ENCODE measurements around the gene OR52N5.

- TF ChIP-seq ZNF384 (IDR thresholded peaks at IDR 0.05; ENCODE audit: low read depth, low read length), result no peak
- TF ChIP-seq U2AF2 (optimal IDR thresholded peaks at IDR 0.05; ENCODE audit: low read depth, low read length), result no peak
- no peak for TF ChIP-seq GTF2E2 (tag; IDR thresholded peaks at IDR 0.05)
- TF ChIP-seq CTCF (IDR thresholded peaks at IDR 0.05 in 2 of 3, conservative IDR thresholded peaks at IDR 0.05 in 1 of 3; ENCODE audit: insufficient read depth in 2 of 3, low read depth in 1 of 3, low read length in 3 of 3), result no peak
- TF ChIP-seq ZBTB33 (CRISPR knock-in tag; IDR thresholded peaks at IDR 0.05), result no peak
- TF ChIP-seq EZH2 (IDR thresholded peaks at IDR 0.05; ENCODE audit: borderline replicate concordance, low read depth, low read length), result no peak
- no peak for TF ChIP-seq SP1 (CRISPR knock-in tag; IDR thresholded peaks at IDR 0.05)
- TF ChIP-seq GABPA (tag; conservative IDR thresholded peaks at IDR 0.05; ENCODE audit: low read depth), result no peak
- TF ChIP-seq CREB1 (IDR thresholded peaks at IDR 0.05), result no peak
- TF ChIP-seq CREB1 (CRISPR knock-in tag; IDR thresholded peaks at IDR 0.05), result no peak
Observed at GRCh38 chr11:5738431-5738830, 44.7 kb downstream of the OR52N5 start.

All from K562 (cell line).